Measurements from ENCODE around the gene CCNY. TPM values are rescaled to one million over a fixed set of nuclear protein-coding genes. Genes with fewer than 3 reads are reported as not detected.

The CCNY gene
- total RNA-seq, 1 donor from 2014 or later = 81.1 TPM

DNA sequence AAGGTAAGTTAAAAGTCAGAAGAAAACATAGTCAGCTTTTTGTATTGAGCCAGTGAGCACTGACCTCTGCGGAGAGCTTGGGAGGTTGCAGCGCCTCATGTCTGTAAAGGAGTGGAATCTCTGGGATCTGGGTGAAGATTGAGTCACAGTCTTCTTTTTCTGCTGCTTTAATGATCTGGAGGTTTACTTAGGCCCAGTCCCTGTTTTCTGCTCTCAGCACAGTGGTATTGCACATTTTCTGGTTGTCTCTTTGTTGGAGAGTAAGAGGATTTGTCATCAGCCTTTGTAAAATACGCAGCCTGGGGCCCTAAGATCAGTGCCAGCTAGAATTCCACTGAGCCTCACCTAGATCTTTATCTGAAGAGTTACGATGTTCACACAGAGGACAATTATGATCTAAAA, 210.5 kb downstream of the CCNY start:
- no peak for DNase-seq

DNA sequence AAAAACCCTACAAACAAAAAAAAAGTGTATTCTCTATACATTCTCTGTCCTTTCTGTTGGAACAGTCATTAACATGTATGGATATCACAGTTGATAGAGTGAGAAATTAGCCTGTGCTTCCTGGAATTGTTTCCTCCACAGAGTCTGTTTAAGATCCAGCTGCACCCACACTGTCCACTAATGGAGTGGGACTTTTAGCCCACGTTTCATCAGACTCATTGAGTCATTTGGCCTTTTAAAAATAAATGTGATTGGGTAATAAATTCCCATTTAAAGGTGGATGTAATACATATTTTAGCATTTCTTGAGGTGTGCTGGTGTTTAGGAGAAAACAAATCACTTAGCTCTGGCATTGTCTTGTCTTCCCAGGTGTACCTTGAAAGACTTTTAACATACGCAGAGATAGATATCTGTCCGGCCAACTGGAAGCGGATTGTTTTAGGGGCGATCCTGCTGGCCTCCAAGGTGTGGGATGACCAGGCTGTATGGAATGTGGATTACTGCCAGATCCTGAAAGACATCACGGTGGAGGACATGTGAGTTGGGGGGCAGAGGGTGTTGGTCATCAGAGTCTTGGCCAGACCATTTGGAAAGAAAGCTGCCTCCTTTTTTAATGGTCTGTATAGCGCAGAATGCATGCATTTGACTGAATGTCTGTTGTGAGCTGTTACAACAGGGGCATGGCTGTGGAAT, 216.5 kb downstream of the CCNY start:
- intact Hi-C loops (cut with micrococcal nuclease) = no loop called here
- no peaks in the 10 kb centered on the region for H3K27me3 ChIP-seq (ENCODE audit: low read depth)
- DNase-seq = no peak
- H3K36me3 ChIP-seq = peaks cover 23% of the 10 kb centered on the region
- no peak overlapping the region for H3K4me3 ChIP-seq
- TF ChIP-seq, protein P1, sequence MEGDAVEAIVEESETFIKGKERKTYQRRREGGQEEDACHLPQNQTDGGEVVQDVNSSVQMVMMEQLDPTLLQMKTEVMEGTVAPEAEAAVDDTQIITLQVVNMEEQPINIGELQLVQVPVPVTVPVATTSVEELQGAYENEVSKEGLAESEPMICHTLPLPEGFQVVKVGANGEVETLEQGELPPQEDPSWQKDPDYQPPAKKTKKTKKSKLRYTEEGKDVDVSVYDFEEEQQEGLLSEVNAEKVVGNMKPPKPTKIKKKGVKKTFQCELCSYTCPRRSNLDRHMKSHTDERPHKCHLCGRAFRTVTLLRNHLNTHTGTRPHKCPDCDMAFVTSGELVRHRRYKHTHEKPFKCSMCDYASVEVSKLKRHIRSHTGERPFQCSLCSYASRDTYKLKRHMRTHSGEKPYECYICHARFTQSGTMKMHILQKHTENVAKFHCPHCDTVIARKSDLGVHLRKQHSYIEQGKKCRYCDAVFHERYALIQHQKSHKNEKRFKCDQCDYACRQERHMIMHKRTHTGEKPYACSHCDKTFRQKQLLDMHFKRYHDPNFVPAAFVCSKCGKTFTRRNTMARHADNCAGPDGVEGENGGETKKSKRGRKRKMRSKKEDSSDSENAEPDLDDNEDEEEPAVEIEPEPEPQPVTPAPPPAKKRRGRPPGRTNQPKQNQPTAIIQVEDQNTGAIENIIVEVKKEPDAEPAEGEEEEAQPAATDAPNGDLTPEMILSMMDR (IDR thresholded peaks at IDR 0.05; ENCODE audit: borderline replicate concordance) = no peak
- H3K9me3 ChIP-seq (replicated peaks) = no peaks in the 10 kb centered on the region
- no peak overlapping the region for H3K27ac ChIP-seq (replicated peaks)
- H3K4me1 ChIP-seq = peaks cover 25% of the 10 kb centered on the region

More for the DNA sequence above, 210.5 kb downstream of the CCNY start:
- Histone ChIP-seq H3K27me3 (ENCODE audit: low read depth) (no peaks in the 10 kb centered on the region), H3K4me1 (peaks cover 25% of the 10 kb centered on the region), H3K36me3 (peaks cover 16% of the 10 kb centered on the region), H3K27ac (replicated peaks) (no peak overlapping the region), H3K9me3 (replicated peaks) (no peaks in the 10 kb centered on the region), H3K4me3 (no peak overlapping the region)
- TF ChIP-seq, protein P1 (IDR thresholded peaks at IDR 0.05; ENCODE audit: borderline replicate concordance) = no peak
- intact Hi-C loops (cut with micrococcal nuclease) = no loop called here

DNA sequence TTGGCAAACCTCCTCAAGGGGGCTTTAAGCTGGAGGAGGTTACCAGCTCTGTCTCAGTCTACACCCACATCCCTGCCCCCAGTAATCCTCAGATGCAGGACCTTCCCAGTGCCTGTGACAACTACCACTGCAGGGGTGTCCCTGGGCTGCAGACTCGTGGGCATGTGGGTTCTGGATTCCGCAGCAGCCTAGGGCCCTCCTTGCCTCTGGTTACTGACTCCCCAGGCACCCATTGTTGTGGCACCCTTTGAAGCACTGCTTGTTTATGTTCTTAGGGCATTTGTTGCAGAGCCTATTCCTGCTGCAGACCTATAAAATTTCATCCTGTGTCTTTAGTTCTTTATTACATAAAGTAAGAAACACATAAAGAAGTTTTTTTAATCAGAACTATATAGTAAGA, 217.7 kb downstream of the CCNY start:
- H3K4me3 ChIP-seq = no peak overlapping the region
- H3K27ac ChIP-seq (replicated peaks) = no peak overlapping the region
- peaks cover 25% of the 10 kb centered on the region for H3K4me1 ChIP-seq
- intact Hi-C loops (cut with micrococcal nuclease) = no loop called here
- H3K27me3 ChIP-seq (ENCODE audit: low read depth) = no peaks in the 10 kb centered on the region
- peaks cover 21% of the 10 kb centered on the region for H3K36me3 ChIP-seq
- no peaks in the 10 kb centered on the region for H3K9me3 ChIP-seq (replicated peaks)
- DNase-seq = no peak
- TF ChIP-seq, protein P1 (IDR thresholded peaks at IDR 0.05; ENCODE audit: borderline replicate concordance) = no peak

DNA sequence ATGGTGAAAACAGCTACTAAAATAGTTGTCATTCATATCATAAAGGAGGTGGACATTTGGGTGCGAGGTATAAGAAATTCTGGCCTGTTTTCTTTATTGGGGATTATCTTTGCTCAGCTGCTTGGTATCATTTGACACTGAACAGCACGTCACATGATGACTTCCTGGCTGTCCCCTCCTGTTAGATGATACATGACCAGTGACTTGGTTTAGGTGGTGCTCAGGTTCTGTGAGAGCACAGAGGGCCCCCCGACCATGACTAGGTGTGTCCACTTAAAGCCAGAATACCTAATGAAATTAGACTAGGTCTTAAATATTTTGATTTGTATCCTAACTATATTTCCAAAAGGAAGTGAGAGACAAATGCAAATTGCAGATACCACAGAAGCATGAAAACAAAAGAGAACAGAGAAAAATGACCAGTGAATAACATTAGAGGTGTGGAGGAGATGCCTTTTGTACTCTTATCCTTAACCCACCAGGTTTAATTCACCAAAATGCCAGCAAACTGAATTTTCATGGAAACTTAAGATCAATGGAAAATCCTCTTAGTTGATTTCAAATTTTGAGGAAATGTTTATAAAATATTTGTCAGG, 218.2 kb downstream of the CCNY start:
- Histone ChIP-seq H3K27me3 (ENCODE audit: low read depth) (no peaks in the 10 kb centered on the region), H3K27ac (replicated peaks) (no peak overlapping the region), H3K4me1 (peaks cover 25% of the 10 kb centered on the region), H3K9me3 (replicated peaks) (no peaks in the 10 kb centered on the region), H3K36me3 (peaks cover 21% of the 10 kb centered on the region), H3K4me3 (no peak overlapping the region)
- TF ChIP-seq, protein P1 (IDR thresholded peaks at IDR 0.05; ENCODE audit: borderline replicate concordance) = no peak
- no peak for DNase-seq
- intact Hi-C loops (cut with micrococcal nuclease) = no loop called here

DNA sequence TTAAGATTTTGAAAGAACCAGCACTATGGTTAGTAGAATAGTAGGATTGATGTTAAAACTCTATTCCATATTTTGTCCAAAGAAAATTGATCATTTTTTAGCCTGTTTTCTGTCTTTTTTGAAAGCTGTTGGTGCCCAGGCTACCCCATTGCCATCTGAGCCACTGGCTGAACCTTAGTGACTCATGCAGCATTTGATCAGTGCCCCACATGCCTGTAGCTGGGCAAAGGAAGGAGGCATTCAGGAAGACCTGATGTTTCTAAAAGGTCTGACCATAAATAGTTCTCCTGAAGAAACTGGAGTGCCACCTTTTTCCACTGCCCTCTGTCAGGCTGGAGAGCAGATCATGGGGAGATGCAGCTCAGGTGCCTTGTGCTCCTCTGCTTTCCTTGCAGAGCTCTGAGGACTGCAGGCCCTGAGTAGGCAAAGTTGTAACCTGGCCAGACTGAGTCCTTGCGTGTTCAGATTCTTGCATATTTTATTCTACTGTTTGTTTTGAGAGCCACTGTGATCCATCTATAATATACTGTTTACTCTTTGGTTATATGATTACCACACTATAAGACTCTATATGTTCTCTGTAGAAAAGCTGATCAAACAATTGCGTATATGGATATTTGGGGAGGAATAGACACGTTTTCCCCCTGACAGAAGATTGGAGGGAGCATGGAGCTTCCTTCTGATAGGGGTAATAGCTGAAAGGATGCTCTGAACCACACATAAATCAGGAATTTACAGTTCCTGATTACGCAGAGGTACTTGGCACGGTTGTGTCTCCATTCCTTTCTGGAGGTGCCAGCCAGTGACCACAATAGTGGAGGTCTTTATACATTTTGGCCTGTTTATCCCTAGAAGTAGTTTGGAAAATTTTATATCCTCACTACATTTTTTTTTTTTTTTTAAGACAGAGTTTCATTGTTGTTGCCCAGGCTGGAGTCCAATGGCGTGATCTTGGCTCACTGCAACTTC, 219.9 kb downstream of the CCNY start:
- Histone ChIP-seq H3K36me3 (peaks cover 33% of the 10 kb centered on the region), H3K27ac (replicated peaks) (no peak overlapping the region), H3K4me1 (peaks cover 30% of the 10 kb centered on the region), H3K27me3 (ENCODE audit: low read depth) (no peaks in the 10 kb centered on the region), H3K9me3 (replicated peaks) (no peaks in the 10 kb centered on the region), H3K4me3 (no peak overlapping the region)
- no peak for DNase-seq
- TF ChIP-seq, protein P1 (IDR thresholded peaks at IDR 0.05; ENCODE audit: borderline replicate concordance) = no peak
- intact Hi-C loops (cut with micrococcal nuclease) = no loop called here

Measured in left ventricle myocardium inferior (tissue), 1 donor.